GM04504 (cell line): Measurements from ENCODE around the gene LNP1.
"Not testable (repeated sequence)": the region's sequence is repeated elsewhere in the genome, so short reads cannot be mapped to it uniquely, and the experiment has no call there.

ENCODE experiments used
- DNase-seq: peaks from one replicate; pipeline ENCODE4 v3.0.0-alpha.2; 2012; ENCODE audit warnings: low read depth

The LNP1 gene

GRCh38 chr3:100400780-100401673 lies at the start of gene LNP1, which contains the start of gene TOMM70:
LNP1 (plus strand) TSS chr3:100401539; CDS start chr3:100429730, 28,191 bp downstream.
TOMM70 (minus strand) TSS chr3:100401089; CDS start chr3:100400949, 140 bp downstream.
- DNase-seq: peak; percentile 90

GRCh38 chr3:100351770-100352169 lies 49.6 kb upstream of the LNP1 start:
- not testable (repeated sequence) for DNase-seq

GRCh38 chr3:100352296-100353231 lies 48.8 kb upstream of the LNP1 start:
- no peak for DNase-seq

- no peak for DNase-seq
Observed at GRCh38 chr3:100354850-100355249, 46.5 kb upstream of the LNP1 start.

- DNase-seq: no peak
Observed at GRCh38 chr3:100358413-100358812, 42.9 kb upstream of the LNP1 start.

- DNase-seq: no peak
Observed at GRCh38 chr3:100359035-100359434, 42.3 kb upstream of the LNP1 start.

- DNase-seq: no peak
Observed at GRCh38 chr3:100360757-100361496, 40.4 kb upstream of the LNP1 start.

- no peak for DNase-seq
Observed at GRCh38 chr3:100361897-100362296, 39.4 kb upstream of the LNP1 start.

- DNase-seq: no peak
Observed at GRCh38 chr3:100364421-100364820, 36.9 kb upstream of the LNP1 start.

GRCh38 chr3:100366424-100366823 lies 34.9 kb upstream of the LNP1 start:
- no peak for DNase-seq

GRCh38 chr3:100368441-100368840 lies 32.9 kb upstream of the LNP1 start:
- DNase-seq: no peak

GRCh38 chr3:100370756-100371155 lies 30.6 kb upstream of the LNP1 start:
- no peak for DNase-seq

GRCh38 chr3:100374521-100374920 lies 26.8 kb upstream of the LNP1 start:
- no peak for DNase-seq

- no peak for DNase-seq
Observed at GRCh38 chr3:100376301-100376700, 25.0 kb upstream of the LNP1 start.

GRCh38 chr3:100384733-100385525 lies 16.4 kb upstream of the LNP1 start:
- no peak for DNase-seq

GRCh38 chr3:100386437-100387074 lies 14.8 kb upstream of the LNP1 start:
- DNase-seq: no peak

GRCh38 chr3:100389025-100389424 lies 12.3 kb upstream of the LNP1 start:
- DNase-seq: no peak

- no peak for DNase-seq
Observed at GRCh38 chr3:100395679-100396431, 5.5 kb upstream of the LNP1 start.

- DNase-seq: no peak
Observed at GRCh38 chr3:100396967-100397366, 4.4 kb upstream of the LNP1 start.
